H9 (cell line): ENCODE results near the gene BCAS3. TPM values are rescaled to one million over a fixed set of nuclear protein-coding genes. Genes with fewer than 3 reads are reported as not detected.
A peak's percentile ranks its signal among the peaks of the same experiment; 100 is the strongest.

Experiments used
- DNase-seq: peaks from one replicate; pipeline ENCODE4 v3.0.0-alpha.2; 2017
- H2AFZ ChIP-seq: one replicate; pipeline ENCODE4 v1.6.1; 2013; ENCODE audit warnings: mild to moderate bottlenecking, low read length, control low read depth, moderate library complexity
- H2AK5ac ChIP-seq: 2 replicates; pipeline ENCODE4 v1.6.1; 2013; ENCODE audit warnings: low read length, control low read depth, mixed read lengths; ENCODE audit not compliant: insufficient read length
- H2BK120ac ChIP-seq: one replicate; pipeline ENCODE4 v1.6.1; 2013; ENCODE audit warnings: low read depth, mild to moderate bottlenecking, low read length, control low read depth, inconsistent platforms; ENCODE audit not compliant: poor library complexity, severe bottlenecking
- H2BK12ac ChIP-seq: 2 replicates; pipeline ENCODE4 v1.6.1; 2013; ENCODE audit warnings: low read length, control low read depth, mixed read lengths, low read depth; ENCODE audit not compliant: insufficient read length
- H2BK15ac ChIP-seq: 2 replicates; pipeline ENCODE4 v1.6.1; 2013; ENCODE audit warnings: low read depth, low read length, control low read depth
- H2BK20ac ChIP-seq: one replicate; pipeline ENCODE4 v1.6.1; 2013; ENCODE audit warnings: low read depth, mild to moderate bottlenecking, low read length, control low read depth, inconsistent platforms; ENCODE audit not compliant: poor library complexity, severe bottlenecking
- H2BK5ac ChIP-seq: 2 replicates; pipeline ENCODE4 v1.6.1; 2013; ENCODE audit warnings: low read length, control low read depth, mixed read lengths; ENCODE audit not compliant: insufficient read length
- H3K14ac ChIP-seq: 2 replicates; pipeline ENCODE4 v1.6.1; 2013; ENCODE audit warnings: low read length, control low read depth; ENCODE audit not compliant: insufficient read depth
- H3K18ac ChIP-seq: 2 replicates; pipeline ENCODE4 v1.6.1; 2013; ENCODE audit warnings: low read depth, mild to moderate bottlenecking, mixed read lengths, low read length, control low read depth; ENCODE audit not compliant: insufficient read length
- H3K23ac ChIP-seq: 2 replicates; pipeline ENCODE4 v1.6.1; 2013; ENCODE audit warnings: low read length, control low read depth, mixed read lengths, low read depth; ENCODE audit not compliant: insufficient read length
- H3K23me2 ChIP-seq: 2 replicates; pipeline ENCODE4 v1.6.1; 2013; ENCODE audit warnings: low read depth, mild to moderate bottlenecking, mixed read lengths, low read length, control low read depth; ENCODE audit not compliant: insufficient read length, poor library complexity, severe bottlenecking
- H3K27ac ChIP-seq: 2 replicates; pipeline ENCODE4 v1.5.1; 2013; ENCODE audit warnings: low read length, control low read depth, mixed read lengths, low read depth; ENCODE audit not compliant: insufficient read length
- H3K27me3 ChIP-seq: 2 replicates; pipeline ENCODE4 v1.6.1; 2013; ENCODE audit warnings: low read length, control low read depth, inconsistent platforms; ENCODE audit not compliant: insufficient read depth
- H3K4ac ChIP-seq: 2 replicates; pipeline ENCODE4 v1.6.1; 2013; ENCODE audit warnings: low read depth, mild to moderate bottlenecking, control low read depth, inconsistent platforms, low read length, moderate library complexity
- H3K4me1 ChIP-seq: 2 replicates; pipeline ENCODE4 v1.6.1; 2013; ENCODE audit warnings: low read length, control low read depth, inconsistent platforms; ENCODE audit not compliant: insufficient read depth
- H3K4me2 ChIP-seq: 2 replicates; pipeline ENCODE4 v1.6.1; 2013; ENCODE audit warnings: low read length, control low read depth, mixed read lengths; ENCODE audit not compliant: insufficient read length, insufficient read depth
- H3K56ac ChIP-seq: 2 replicates; pipeline ENCODE4 v1.6.1; 2013; ENCODE audit warnings: low read depth, mild to moderate bottlenecking, mixed read lengths, low read length, control low read depth; ENCODE audit not compliant: insufficient read length
- H3K79me1 ChIP-seq: 2 replicates; pipeline ENCODE4 v1.6.1; 2013; ENCODE audit warnings: low read depth, mild to moderate bottlenecking, moderate library complexity, low read length, control low read depth, inconsistent platforms; ENCODE audit not compliant: insufficient read depth, poor library complexity, severe bottlenecking
- H3K79me2 ChIP-seq: 2 replicates; pipeline ENCODE4 v1.6.1; 2013; ENCODE audit warnings: low read length, control low read depth, inconsistent platforms; ENCODE audit not compliant: insufficient read depth
- H3K9ac ChIP-seq: 2 replicates; pipeline ENCODE4 v1.6.1; 2013; ENCODE audit warnings: low read length, control low read depth, mixed read lengths; ENCODE audit not compliant: insufficient read length; ENCODE audit errors: extremely low read depth
- H3K9me3 ChIP-seq: one replicate; pipeline ENCODE4 v1.6.1; 2013; ENCODE audit warnings: low read depth, low read length, inconsistent platforms; ENCODE audit not compliant: control insufficient read depth
- H3T11ph ChIP-seq: one replicate; pipeline ENCODE4 v1.6.1; 2013; ENCODE audit warnings: mild to moderate bottlenecking, low read length, control low read depth, inconsistent platforms
- H4K20me1 ChIP-seq: one replicate; pipeline ENCODE4 v1.6.1; 2013; ENCODE audit not compliant: control insufficient read depth, insufficient read length, insufficient read depth
- H4K5ac ChIP-seq: 2 replicates; pipeline ENCODE4 v1.6.1; 2013; ENCODE audit warnings: low read depth, mild to moderate bottlenecking, mixed read lengths, low read length, control low read depth; ENCODE audit not compliant: insufficient read length
- H4K8ac ChIP-seq: replicated peaks from 2 replicates; pipeline ENCODE4 v1.6.1; 2013; ENCODE audit warnings: low read length, control low read depth, mixed read lengths, low read depth; ENCODE audit not compliant: insufficient read length
- H4K91ac ChIP-seq: 2 replicates; pipeline ENCODE4 v1.6.1; 2013; ENCODE audit warnings: low read depth, mild to moderate bottlenecking, moderate library complexity, mixed read lengths, low read length, control low read depth; ENCODE audit not compliant: insufficient read length
- H3K27ac Mint-ChIP-seq, 3 experiments: 2 replicates in 2 of 3; 3 replicates in 1 of 3; pipeline ENCODE4 v1.8.0; 2020 to 2021; ENCODE audit warnings: mixed read lengths in 3 of 3, mild to moderate bottlenecking in 1 of 3, moderate library complexity in 1 of 3
- H3K27me3 Mint-ChIP-seq: 2 replicates; pipeline ENCODE4 v1.8.0; 2021; ENCODE audit warnings: low read depth, mild to moderate bottlenecking, moderate library complexity, mixed read lengths
- H3K36me3 Mint-ChIP-seq, 3 experiments: 2 replicates in 2 of 3; 3 replicates in 1 of 3; pipeline ENCODE4 v1.8.0; 2020 to 2021; ENCODE audit warnings: low read depth in 3 of 3, mixed read lengths in 3 of 3; ENCODE audit not compliant: insufficient read depth in 1 of 3
- H3K4me1 Mint-ChIP-seq, 2 experiments: 2 replicates each; pipeline ENCODE4 v1.8.0; 2020; ENCODE audit warnings: mixed read lengths in 2 of 2
- H3K4me3 Mint-ChIP-seq, 2 experiments: 2 replicates in 1 of 2; 3 replicates in 1 of 2; pipeline ENCODE4 v1.8.0; 2020 to 2021; ENCODE audit warnings: mild to moderate bottlenecking in 2 of 2, mixed read lengths in 2 of 2, moderate library complexity in 1 of 2
- H3K9me3 Mint-ChIP-seq, 2 experiments: 2 replicates in 1 of 2; 3 replicates in 1 of 2; pipeline ENCODE4 v1.8.0; 2020; ENCODE audit warnings: mild to moderate bottlenecking in 2 of 2, mixed read lengths in 2 of 2, moderate library complexity in 1 of 2
- CTCF ChIP-seq: fragments of 200-600 bp; sonication (generic); conservative IDR thresholded peaks from 3 replicates; pipeline ENCODE4 v1.8.0; 2021; ENCODE audit warnings: antibody characterized with exemption, mild to moderate bottlenecking
- whole genome bisulfite sequencing: extraction: QIAGEN DNeasy Blood & Tissue Kit; methylation state at CpG from one replicate; pipeline ENCODE4 v1.1.7; 2013; ENCODE audit warnings: missing lambda C conversion rate, low lambda C conversion rate, mixed read lengths; ENCODE audit not compliant: insufficient read length; ENCODE audit errors: extremely low coverage; 5-methylcytosine and 5-hydroxymethylcytosine counted together
- total RNA-seq: library from RNA; stranded (reverse); gene quantifications from 2 replicates; pipeline ENCODE4 v1.2.1, GENCODE V29; 2021

Gene BCAS3
- total RNA-seq, 1 experiment from 2014 or later: 22.4 TPM

- DNase-seq: no peak
- no CpG with 5 or more reads among the region's 27 CpGs for WGBS
- H2AFZ ChIP-seq: no peak overlapping the region
- TF ChIP-seq CTCF: no peak
- H3T11ph ChIP-seq: no peak overlapping the region
- Mint-ChIP-seq H3K4me1 (peaks cover 16 to 25% of the 10 kb centered on the region in 2 experiments), H3K36me3 (no peaks in the 10 kb centered on the region), H3K4me3 (peak overlapping the region in 1 of 2 experiments; percentile 51; a peak in 1 of 5 replicates), H3K27ac (no peak overlapping the region), H3K27me3 (peaks cover 96% of the 10 kb centered on the region), H3K9me3 (no peaks in the 10 kb centered on the region; a peak in 2 of 5 replicates)
- H4K5ac ChIP-seq: no peak overlapping the region
- no peaks in the 10 kb centered on the region for H3K79me2 ChIP-seq
- no peak overlapping the region for H2AK5ac ChIP-seq
- peaks cover 2% of the 10 kb centered on the region for H4K20me1 ChIP-seq
- H3K9ac ChIP-seq: no peak overlapping the region
- peaks cover 94% of the 10 kb centered on the region for H3K27me3 ChIP-seq
- no peak overlapping the region for H2BK12ac ChIP-seq
- no peak overlapping the region for H2BK120ac ChIP-seq
- H3K23me2 ChIP-seq: peaks cover 6% of the 10 kb centered on the region
- no peak overlapping the region for H2BK20ac ChIP-seq
- H3K4ac ChIP-seq: no peak overlapping the region
- H2BK5ac ChIP-seq: no peak overlapping the region
- H3K27ac ChIP-seq: no peak overlapping the region
- peak overlapping the region; percentile 49 for H3K4me2 ChIP-seq
- no peak overlapping the region for H3K14ac ChIP-seq
- no peaks in the 10 kb centered on the region for H3K79me1 ChIP-seq
- no peak overlapping the region for H4K91ac ChIP-seq
- H3K9me3 ChIP-seq: no peaks in the 10 kb centered on the region
- no peak overlapping the region for H3K18ac ChIP-seq
- H2BK15ac ChIP-seq: no peak overlapping the region
- H3K23ac ChIP-seq: no peak overlapping the region
- H3K56ac ChIP-seq: no peak overlapping the region
- no peak overlapping the region for H4K8ac ChIP-seq
- H3K4me1 ChIP-seq: no peaks in the 10 kb centered on the region
Measured at GRCh38 chr17:61404663-61404912, 726.9 kb downstream of the BCAS3 start.
